GM06990 (cell line): Measurements from ENCODE around the gene PELI3.

Source experiments
- DNase-seq: peaks from one replicate; pipeline ENCODE4 v3.0.0-alpha.2; 2011; ENCODE audit not compliant: insufficient read length; ENCODE audit errors: extremely low read depth
- H3K27me3 ChIP-seq: replicated peaks from 2 replicates; pipeline ENCODE4 v1.6.0; 2011; ENCODE audit warnings: low read length; ENCODE audit not compliant: control insufficient read depth, insufficient read depth
- H3K36me3 ChIP-seq: 2 replicates; pipeline ENCODE4 v1.5.1; 2011; ENCODE audit warnings: low read length; ENCODE audit not compliant: control insufficient read depth, insufficient read depth
- H3K4me3 ChIP-seq: replicated peaks from 2 replicates; pipeline ENCODE4 v1.5.1; 2011; ENCODE audit warnings: low read depth, mild to moderate bottlenecking, control low read depth, low read length
- CTCF ChIP-seq: IDR thresholded peaks from 2 replicates; pipeline ENCODE4 v1.5.1; 2011; ENCODE audit warnings: low read length, control low read depth, mild to moderate bottlenecking, inconsistent platforms; ENCODE audit not compliant: insufficient read depth, poor library complexity, severe bottlenecking

The PELI3 gene

GRCh38 chr11:66470015-66470414, 3.3 kb downstream of the PELI3 start:
- DNase-seq, result no peak
- H3K27me3 ChIP-seq, result no peaks in the 10 kb centered on the region
- no peak for TF ChIP-seq CTCF
- H3K4me3 ChIP-seq, result no peak overlapping the region
- H3K36me3 ChIP-seq, result no peaks in the 10 kb centered on the region; the same call in 1 of the 2 replicates

DNA sequence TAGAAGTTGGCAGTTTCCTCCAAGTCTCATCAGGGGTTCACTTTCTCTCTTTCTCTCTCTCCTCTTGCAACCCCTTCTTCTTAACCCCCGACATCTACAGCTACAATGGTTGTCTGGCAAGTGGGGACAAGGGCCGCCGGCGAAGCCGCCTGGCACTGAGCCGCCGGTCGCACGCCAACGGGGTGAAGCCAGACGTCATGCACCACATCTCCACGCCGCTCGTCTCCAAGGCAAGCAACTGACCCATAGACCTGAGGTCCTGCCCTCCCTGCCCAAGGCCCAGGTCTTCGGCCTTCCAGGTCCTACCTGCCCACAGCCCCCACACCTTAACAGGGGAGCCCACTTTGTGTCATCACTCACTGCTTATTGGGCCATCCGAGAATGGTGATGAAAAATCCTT, 4.4 kb downstream of the PELI3 start:
- Histone ChIP-seq H3K36me3 (no peaks in the 10 kb centered on the region; the same call in 1 of the 2 replicates), H3K27me3 (no peaks in the 10 kb centered on the region), H3K4me3 (no peak overlapping the region)
- TF ChIP-seq CTCF, result no peak
- no peak for DNase-seq

GRCh38 chr11:66472054-66472453, 5.3 kb downstream of the PELI3 start:
- Histone ChIP-seq H3K4me3 (no peak overlapping the region), H3K36me3 (no peaks in the 10 kb centered on the region; the same call in 1 of the 2 replicates), H3K27me3 (no peaks in the 10 kb centered on the region)
- DNase-seq, result no peak
- TF ChIP-seq CTCF, result no peak

GRCh38 chr11:66473167-66473566, 6.5 kb downstream of the PELI3 start:
- H3K4me3 ChIP-seq, result no peak overlapping the region
- H3K36me3 ChIP-seq, result no peaks in the 10 kb centered on the region; the same call in none of the 2 replicates
- no peaks in the 10 kb centered on the region for H3K27me3 ChIP-seq
- no peak for TF ChIP-seq CTCF
- no peak for DNase-seq

DNA sequence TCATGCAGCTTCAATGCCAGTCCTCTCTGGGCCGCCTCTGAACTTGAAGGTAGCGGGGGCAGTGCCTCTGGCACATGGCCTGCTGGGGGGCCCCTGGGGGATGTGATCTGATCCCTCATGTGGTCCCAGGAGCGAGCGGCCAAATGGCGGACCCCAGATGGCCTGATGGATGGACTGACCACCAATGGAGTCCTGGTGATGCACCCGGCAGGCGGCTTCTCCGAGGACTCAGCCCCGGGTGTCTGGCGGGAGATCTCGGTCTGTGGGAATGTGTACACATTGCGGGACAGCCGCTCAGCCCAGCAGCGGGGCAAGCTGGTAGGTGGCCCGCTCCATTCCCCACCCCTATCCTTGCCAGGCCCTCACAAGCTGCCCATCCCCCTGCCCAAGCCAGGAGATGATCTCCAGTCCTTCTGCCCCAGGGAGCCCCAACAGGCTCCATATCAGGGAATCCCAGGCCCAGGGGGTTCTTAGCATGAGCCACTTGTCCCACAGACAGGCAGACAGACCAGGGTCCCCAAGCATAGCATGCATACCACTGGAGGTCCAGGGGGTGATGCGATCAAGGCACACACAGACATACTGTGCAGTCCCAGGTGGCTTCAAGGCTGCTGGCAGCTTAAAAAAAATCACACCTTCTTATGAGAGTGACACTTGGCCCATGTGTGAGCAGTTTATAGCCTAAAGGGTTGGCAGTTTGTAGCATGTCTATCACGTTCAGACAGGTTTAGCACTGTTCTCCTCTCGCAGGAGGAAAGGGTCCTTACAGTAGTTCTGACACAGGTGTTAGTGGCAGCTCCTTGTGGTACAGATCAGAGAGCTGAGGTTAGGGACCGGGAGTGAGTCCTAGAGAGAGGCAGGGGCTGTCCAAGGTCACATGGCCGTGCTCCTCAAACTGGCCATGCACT, 7.2 kb downstream of the PELI3 start:
- H3K36me3 ChIP-seq, result no peaks in the 10 kb centered on the region; the same call in none of the 2 replicates
- H3K27me3 ChIP-seq, result no peaks in the 10 kb centered on the region
- H3K4me3 ChIP-seq, result no peak overlapping the region
- no peak for DNase-seq
- TF ChIP-seq CTCF, result no peak
